Measurements from ENCODE around the gene CCL16.
"Not testable (repeated sequence)": the region's sequence is repeated elsewhere in the genome, so short reads cannot be mapped to it uniquely, and the experiment has no call there.

CCL16 gene

DNA sequence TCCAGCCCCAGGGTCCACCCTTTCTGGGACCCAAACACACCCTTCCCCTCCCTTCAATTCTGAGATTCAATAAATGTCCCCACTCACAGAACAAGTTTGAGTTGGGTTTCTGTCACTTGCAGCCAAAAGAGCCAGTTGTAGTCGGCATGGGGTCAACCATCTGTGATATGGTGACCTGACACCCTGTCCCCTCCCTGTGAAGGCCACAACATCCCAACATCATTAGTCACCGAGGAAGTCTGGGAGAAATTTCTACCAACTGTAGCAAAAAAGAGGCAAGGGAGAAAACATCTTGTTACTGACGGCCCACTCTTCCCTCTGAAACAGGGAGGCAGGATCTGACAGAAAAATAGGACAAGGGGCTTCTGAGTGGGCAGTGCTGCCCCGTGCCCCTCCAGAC lies 37.1 kb downstream of the CCL16 start:
- no peak overlapping the region for H3K4me3 ChIP-seq (replicated peaks; ENCODE audit: insufficient read depth, low read length)
- no peak for DNase-seq (ENCODE audit: low read depth in 1 of 2, low spot score in 1 of 2)
- no peaks in the 10 kb centered on the region for H3K27me3 ChIP-seq (ENCODE audit: insufficient read depth, poor library complexity, severe bottlenecking)
- TF ChIP-seq REST (IDR thresholded peaks at IDR 0.05; ENCODE audit: insufficient replicate concordance, low read depth) (no peak), CTCF (IDR thresholded peaks at IDR 0.05; ENCODE audit: insufficient read depth, low read length) (no peak)
- H3K27ac ChIP-seq (replicated peaks): no peak overlapping the region

- no peak within 1 kb of the TSS for H3K4me3 ChIP-seq (replicated peaks; ENCODE audit: insufficient read depth, low read length)
- no peak for TF ChIP-seq REST (IDR thresholded peaks at IDR 0.05; ENCODE audit: insufficient replicate concordance, low read depth)
- no peak within 1 kb of the TSS for H3K27ac ChIP-seq (replicated peaks)
- DNase-seq (ENCODE audit: low read depth in 1 of 2, low spot score in 1 of 2): no peak
- no peaks in the 10 kb centered on the region for H3K27me3 ChIP-seq (ENCODE audit: insufficient read depth, poor library complexity, severe bottlenecking)
Observed at GRCh38 chr17:35943537-35943936, 37.8 kb downstream of the CCL16 start, which contains the start of gene LYZL6. LYZL6 (minus strand) TSS chr17:35943713; CDS start chr17:35939356, 4,357 bp downstream.

GRCh38 chr17:35942588-35943186 lies 38.6 kb downstream of the CCL16 start:
- DNase-seq (ENCODE audit: low read depth in 1 of 2, low spot score in 1 of 2): no peak
- H3K27ac ChIP-seq (replicated peaks): no peak overlapping the region
- no peak for TF ChIP-seq CTCF (IDR thresholded peaks at IDR 0.05; ENCODE audit: insufficient read depth, low read length)
- no peak for TF ChIP-seq REST (IDR thresholded peaks at IDR 0.05; ENCODE audit: insufficient replicate concordance, low read depth)
- no peak for TF ChIP-seq POLR2AphosphoS5 (IDR thresholded peaks at IDR 0.05; ENCODE audit: low read depth)
- TF ChIP-seq GABPA (IDR thresholded peaks at IDR 0.05; ENCODE audit: low read depth): no peak
- no peak for TF ChIP-seq SPI1 (IDR thresholded peaks at IDR 0.05; ENCODE audit: borderline replicate concordance, low read depth)
- H3K27me3 ChIP-seq (ENCODE audit: insufficient read depth, poor library complexity, severe bottlenecking): no peaks in the 10 kb centered on the region
- H3K4me3 ChIP-seq (replicated peaks; ENCODE audit: insufficient read depth, low read length): no peak overlapping the region

DNA sequence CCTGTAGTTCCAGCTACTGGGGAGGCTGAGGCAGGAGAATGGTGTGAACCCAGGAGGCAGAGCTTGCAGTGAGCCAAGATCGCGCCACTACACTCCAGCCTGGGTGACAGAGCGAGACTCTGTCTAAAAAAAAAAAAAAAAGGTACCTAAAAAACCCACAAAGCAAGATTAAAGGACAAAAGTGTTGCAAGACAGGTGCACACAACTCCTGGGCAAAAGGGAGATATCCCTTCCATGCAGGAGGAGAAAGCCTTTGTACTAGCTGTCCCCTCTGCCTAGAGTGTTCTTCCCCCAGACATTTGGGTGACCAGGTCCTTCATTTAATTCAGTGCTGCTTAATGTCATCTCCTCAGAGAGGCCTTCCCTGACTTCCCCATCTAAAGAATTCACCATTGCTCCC lies 42.8 kb downstream of the CCL16 start:
- H3K27me3 ChIP-seq (ENCODE audit: insufficient read depth, poor library complexity, severe bottlenecking); H3K4me3 ChIP-seq (replicated peaks; ENCODE audit: insufficient read depth, low read length); H3K27ac ChIP-seq (replicated peaks); DNase-seq (ENCODE audit: low read depth in 1 of 2, low spot score in 1 of 2): not testable (repeated sequence)
